Medulla oblongata (tissue), 1 donor: ENCODE measurements around the gene PLK3.
"Not testable (repeated sequence)": the region's sequence is repeated elsewhere in the genome, so short reads cannot be mapped to it uniquely, and the experiment has no call there.

ENCODE experiments used
- DNase-seq: peaks from one replicate; pipeline ENCODE4 v3.0.0-alpha.2; 2015; ENCODE audit errors: extremely low spot score

Gene PLK3

GRCh38 chr1:44799770-44800584 is at the start of gene PLK3:
TSS of gene PLK3 (plus strand) at chr1:44800377. CDS start at chr1:44800464, 87 bp downstream.
- peak; percentile 99 for DNase-seq

- no peak for DNase-seq
Observed at GRCh38 chr1:44757420-44757819, 42.8 kb upstream of the PLK3 start.

GRCh38 chr1:44759077-44759476 is 41.1 kb upstream of the PLK3 start:
- no peak for DNase-seq

- DNase-seq, result no peak
Observed at GRCh38 chr1:44760876-44761275, 39.3 kb upstream of the PLK3 start.

GRCh38 chr1:44766421-44766820 is 33.8 kb upstream of the PLK3 start:
- not testable (repeated sequence) for DNase-seq

GRCh38 chr1:44775078-44775929 is 24.9 kb upstream of the PLK3 start, which contains the start of gene RPS8:
TSS of gene RPS8 (plus strand) at chr1:44775540. CDS start at chr1:44775597, 57 bp downstream.
- DNase-seq, result peak; percentile 96

GRCh38 chr1:44775930-44776729 is 24.0 kb upstream of the PLK3 start:
- DNase-seq, result peak; percentile 17

- DNase-seq, result no peak
Observed at GRCh38 chr1:44776730-44777068, 23.5 kb upstream of the PLK3 start.

- DNase-seq, result no peak
Observed at GRCh38 chr1:44777547-44777946, 22.6 kb upstream of the PLK3 start.

GRCh38 chr1:44777969-44778635 is 22.1 kb upstream of the PLK3 start:
- no peak for DNase-seq

- no peak for DNase-seq
Observed at GRCh38 chr1:44778705-44779576, 21.2 kb upstream of the PLK3 start.

- no peak for DNase-seq
Observed at GRCh38 chr1:44780583-44781121, 19.5 kb upstream of the PLK3 start.

GRCh38 chr1:44783697-44784093 is 16.5 kb upstream of the PLK3 start:
- no peak for DNase-seq

GRCh38 chr1:44784094-44785028 is 15.8 kb upstream of the PLK3 start:
- no peak for DNase-seq

GRCh38 chr1:44785029-44785380 is 15.2 kb upstream of the PLK3 start:
- no peak for DNase-seq

GRCh38 chr1:44785501-44786137 is 14.6 kb upstream of the PLK3 start:
- no peak for DNase-seq

GRCh38 chr1:44786138-44786840 is 13.9 kb upstream of the PLK3 start:
- peak; percentile 35 for DNase-seq

- no peak for DNase-seq
Observed at GRCh38 chr1:44786841-44787426, 13.2 kb upstream of the PLK3 start.
